ENCODE results near the gene INSL6.

DNA sequence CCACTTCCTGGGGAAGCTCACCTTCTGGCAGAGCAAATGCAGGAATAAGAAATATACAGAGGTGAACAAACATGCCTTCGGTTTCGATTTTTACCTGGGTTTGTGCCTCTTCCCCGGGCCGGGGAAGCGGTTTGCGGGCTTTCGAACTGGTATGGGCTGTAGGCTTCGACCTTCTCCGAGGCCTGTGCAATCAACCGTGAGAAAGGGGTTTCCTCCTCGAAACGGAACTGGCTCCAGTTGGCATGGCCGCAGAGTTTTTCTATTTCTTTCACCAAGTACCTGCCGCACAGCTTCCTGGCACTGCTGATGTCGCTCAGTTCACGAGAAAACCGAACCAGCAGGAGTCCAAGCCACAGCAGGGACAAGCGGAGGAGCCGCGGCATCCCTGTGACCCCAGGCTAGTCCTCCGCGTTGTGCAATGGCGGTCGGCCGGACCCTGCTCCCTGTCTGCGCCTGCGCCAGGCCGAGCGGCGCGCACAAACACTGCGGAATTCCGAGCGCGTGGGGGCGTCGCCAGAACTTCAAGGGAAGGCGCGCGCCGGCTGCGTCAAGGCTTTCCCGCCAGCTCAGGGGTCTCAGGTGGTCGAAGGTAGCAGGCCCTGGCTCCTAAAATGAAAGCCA, at the start of gene INSL6:
- TF ChIP-seq CTCF (IDR thresholded peaks at IDR 0.05) (no peak), EP300 (IDR thresholded peaks at IDR 0.05) (no peak), POLR2AphosphoS5 (IDR thresholded peaks at IDR 0.05) (no peak), POLR2A (IDR thresholded peaks at IDR 0.05) (no peak)

Measured in upper lobe of left lung (tissue), 4 donors.